GM20000 (cell line): ENCODE data around the gene CRELD2.

Experiments used
- DNase-seq: peaks from one replicate; pipeline ENCODE4 v3.0.0; 2012; ENCODE audit warnings: low spot score
- CTCF ChIP-seq: IDR thresholded peaks from 2 replicates; pipeline ENCODE4 v1.5.1; 2012; ENCODE audit warnings: mild to moderate bottlenecking, control low read depth; ENCODE audit errors: extremely low read depth, missing control alignments

Gene CRELD2

GRCh38 chr22:49900441-49901230, 17.8 kb upstream of the CRELD2 start:
- no peak for TF ChIP-seq CTCF
- no peak for DNase-seq

GRCh38 chr22:49901457-49901856, 17.0 kb upstream of the CRELD2 start:
- no peak for TF ChIP-seq CTCF
- no peak for DNase-seq

DNA sequence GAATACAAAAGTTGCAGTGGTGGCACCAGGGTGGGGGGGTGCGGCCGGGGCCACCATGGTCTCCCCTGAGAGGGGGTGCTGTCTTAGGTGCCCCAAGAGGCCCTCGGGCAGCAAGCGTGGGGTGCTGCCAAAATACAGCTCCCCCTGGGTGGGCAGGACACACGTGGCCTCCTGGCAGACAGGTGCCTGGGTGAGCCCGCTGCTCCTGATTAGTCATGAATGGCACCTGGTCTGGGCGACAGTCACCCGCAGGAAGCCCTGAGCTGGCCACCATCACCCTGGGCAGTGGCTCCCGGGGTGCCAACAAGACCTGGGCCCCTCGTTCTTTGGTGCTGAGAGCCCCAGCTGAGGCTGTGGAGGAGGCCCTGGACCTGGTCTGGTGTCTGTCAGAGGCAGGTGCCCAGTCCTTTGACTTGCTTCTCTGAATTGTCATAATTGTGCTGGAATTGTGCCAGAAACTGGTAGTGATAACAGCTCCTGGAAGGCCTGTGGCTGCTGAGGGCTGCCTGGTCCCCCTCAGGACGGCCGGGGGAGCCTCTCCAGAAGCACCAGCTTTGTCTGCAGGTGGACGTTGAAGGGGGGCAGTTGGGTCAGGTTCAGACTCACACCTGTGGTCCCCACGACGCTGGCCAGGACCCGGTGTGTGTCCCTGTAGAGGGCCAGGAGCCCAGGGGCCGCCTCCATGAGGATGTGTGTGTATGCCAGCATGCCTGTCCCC, 15.0 kb upstream of the CRELD2 start:
- no peak for DNase-seq
- no peak for TF ChIP-seq CTCF

- DNase-seq: no peak
- TF ChIP-seq CTCF: no peak
Observed at GRCh38 chr22:49904040-49904369, 14.4 kb upstream of the CRELD2 start.

DNA sequence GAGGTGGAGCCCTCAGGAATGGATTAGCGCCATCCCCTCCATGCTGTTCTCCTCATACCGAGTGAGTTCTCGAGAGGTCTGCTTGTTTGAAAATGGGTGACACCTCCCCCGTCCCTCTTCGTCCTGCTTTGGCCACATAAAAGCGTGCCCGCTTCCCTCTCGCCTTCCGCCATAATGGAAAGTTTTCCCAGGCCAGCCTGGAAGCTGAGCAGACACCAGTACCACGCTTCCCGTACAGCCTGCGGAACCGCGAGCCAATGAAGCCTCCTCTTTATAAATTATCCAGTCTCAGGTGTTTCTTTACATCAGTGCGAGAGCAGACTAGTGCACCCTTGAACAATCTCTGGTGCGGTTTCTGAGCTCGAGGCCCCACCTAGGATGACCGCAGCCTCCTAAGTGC, 13.0 kb upstream of the CRELD2 start:
- TF ChIP-seq CTCF: no peak
- DNase-seq: no peak

GRCh38 chr22:49906071-49906798, 12.2 kb upstream of the CRELD2 start:
- DNase-seq: no peak
- no peak for TF ChIP-seq CTCF

DNA sequence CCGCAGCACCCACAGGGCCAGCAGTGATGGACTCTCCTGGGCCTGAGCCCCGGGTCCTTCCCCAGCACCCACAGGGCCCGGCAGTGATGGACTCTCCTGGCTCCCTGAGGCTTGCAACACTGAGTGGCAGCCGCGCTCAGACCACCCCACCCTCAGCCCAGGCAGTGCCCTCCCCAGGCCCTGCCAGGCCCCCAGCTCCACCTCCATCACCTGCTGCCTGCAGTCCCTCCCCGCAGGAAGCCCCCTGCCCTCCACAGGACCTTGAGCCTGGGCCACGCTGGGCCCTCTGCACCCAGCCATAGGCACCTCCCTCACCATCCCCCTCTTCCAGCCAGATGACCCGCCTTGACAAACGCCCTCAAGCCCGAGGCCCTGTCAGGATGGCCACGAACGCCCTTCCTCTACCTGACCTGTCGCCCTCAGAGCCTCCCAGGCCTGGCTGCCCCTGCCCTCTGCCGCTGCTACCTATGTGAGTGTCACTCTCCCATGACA, 11.6 kb upstream of the CRELD2 start:
- DNase-seq: no peak
- TF ChIP-seq CTCF: no peak
